Activated CD8-positive, alpha-beta T cell treated with anti-CD3 and anti-CD28 coated beads for 36 hours (primary cell): ENCODE measurements around the gene TMEM187. TPM values are rescaled to one million over a fixed set of nuclear protein-coding genes. Genes with fewer than 3 reads are reported as not detected.

Experiments used
- ATAC-seq: fragments of 200-7000 bp; cut with Tn5 transposase; one replicate; pipeline ENCODE4 v1.10.0; 2021; ENCODE audit warnings: mild to moderate bottlenecking, moderate library complexity
- CTCF ChIA-PET: fragments of 350-600 bp; sonication (Branson Sonifier 250); formaldehyde crosslinking; loops from one replicate; lab custom pipeline; 2021; ENCODE audit warnings: antibody characterized with exemption; lab: Charles Lee
- POLR2A ChIA-PET: fragments of 350-600 bp; sonication (Branson Sonifier 250); formaldehyde crosslinking; loops from one replicate; lab custom pipeline; 2021; ENCODE audit warnings: antibody characterized with exemption; lab: Charles Lee
- DNase-seq: peaks from one replicate; pipeline ENCODE4 v3.0.0-alpha.2; 2020
- H3K27ac Mint-ChIP-seq: one replicate; pipeline ENCODE4 v1.8.0; 2021; ENCODE audit warnings: mild to moderate bottlenecking, mixed read lengths
- H3K27me3 Mint-ChIP-seq: one replicate; pipeline ENCODE4 v1.8.0; 2021; ENCODE audit warnings: mixed read lengths
- H3K36me3 Mint-ChIP-seq: one replicate; pipeline ENCODE4 v1.8.0; 2021; ENCODE audit warnings: low read depth, mixed read lengths
- H3K4me1 Mint-ChIP-seq: one replicate; pipeline ENCODE4 v1.8.0; 2021; ENCODE audit warnings: low read depth, mixed read lengths
- H3K4me3 Mint-ChIP-seq: one replicate; pipeline ENCODE4 v1.8.0; 2021; ENCODE audit warnings: mild to moderate bottlenecking, moderate library complexity, mixed read lengths
- H3K9me3 Mint-ChIP-seq: one replicate; pipeline ENCODE4 v1.8.0; 2021; ENCODE audit warnings: mixed read lengths
- CTCF ChIP-seq: fragments of 200-600 bp; IDR thresholded peaks from one replicate; pipeline ENCODE4 v1.8.0; 2022; ENCODE audit warnings: antibody characterized with exemption, mild to moderate bottlenecking
- intact Hi-C: fragments of 100-400 bp; cut with micrococcal nuclease; formaldehyde crosslinking; loops from one replicate; pipeline ENCODE4 v1.10.0; 2022
- total RNA-seq, 2 experiments: library from RNA; stranded (reverse); gene quantifications; one replicate each; pipeline ENCODE4 v1.2.3, GENCODE V29; 2021

The TMEM187 gene
- total RNA-seq, 2 experiments from 2014 or later, result 4.4 to 4.5 TPM

- no peaks in the 10 kb centered on the region for H3K9me3 Mint-ChIP-seq
- peaks cover 17% of the 10 kb centered on the region for H3K4me1 Mint-ChIP-seq
- no peak for TF ChIP-seq CTCF
- ATAC-seq (no peak), DNase-seq (no peak)
- peak overlapping the region; percentile 61 for H3K27ac Mint-ChIP-seq
- ChIA-PET POLR2A (interaction anchor here (1.0 to 1.8 kb wide), 2 partner anchors 19 to 43 kb away, joined by 3 to 4 read pairs; partner anchors contain the start of gene TMEM187), CTCF (interaction anchor here (0.9 to 1.1 kb wide), 2 partner anchors 14 to 36 kb away, joined by 3 read pairs; no protein-coding TSS in a partner anchor)
- no peak overlapping the region for H3K4me3 Mint-ChIP-seq
- no peaks in the 10 kb centered on the region for H3K27me3 Mint-ChIP-seq
- intact Hi-C loops, result no loop called here
- H3K36me3 Mint-ChIP-seq, result peaks cover 41% of the 10 kb centered on the region
These were observed 43.2 kb downstream of the TMEM187 start for GRCh38 chrX:154015581-154016264.

- ChIA-PET POLR2A (interaction anchor here (1.0 to 1.2 kb wide), 2 partner anchors 31 to 44 kb away, joined by 3 to 4 read pairs; partner anchors contain the start of gene TMEM187), CTCF (interaction anchor here (0.9 kb wide), 1 partner anchor 15 kb away, joined by 3 read pairs; no protein-coding TSS in a partner anchor)
- no peak overlapping the region for H3K27ac Mint-ChIP-seq
- no peak for TF ChIP-seq CTCF
- DNase-seq (no peak), ATAC-seq (no peak)
- H3K4me3 Mint-ChIP-seq, result no peak overlapping the region
- peaks cover 22% of the 10 kb centered on the region for H3K4me1 Mint-ChIP-seq
- no peaks in the 10 kb centered on the region for H3K27me3 Mint-ChIP-seq
- H3K36me3 Mint-ChIP-seq, result peaks cover 38% of the 10 kb centered on the region
- no peaks in the 10 kb centered on the region for H3K9me3 Mint-ChIP-seq
- intact Hi-C loops, result no loop called here
These were observed 44.0 kb downstream of the TMEM187 start for GRCh38 chrX:154016366-154017076.

GRCh38 chrX:154017766-154018517 lies 45.4 kb downstream of the TMEM187 start:
- Mint-ChIP-seq H3K9me3 (no peaks in the 10 kb centered on the region), H3K36me3 (peaks cover 32% of the 10 kb centered on the region), H3K4me3 (peak overlapping the region; percentile 86), H3K27me3 (no peaks in the 10 kb centered on the region), H3K27ac (peak overlapping the region; percentile 91), H3K4me1 (peaks cover 22% of the 10 kb centered on the region)
- no peak for DNase-seq
- POLR2A ChIA-PET, result interaction anchor here (1.0 to 1.2 kb wide), 2 partner anchors 33 to 92 kb away, joined by 3 to 4 read pairs; no protein-coding TSS in a partner anchor
- ATAC-seq, result no peak
- intact Hi-C loops, result no loop called here
- TF ChIP-seq CTCF, result no peak
- CTCF ChIA-PET, result no interaction called here

- TF ChIP-seq CTCF, result no peak
- intact Hi-C loops, result no loop called here
- peak overlapping the region; percentile 91 for H3K27ac Mint-ChIP-seq
- peak overlapping the region; percentile 86 for H3K4me3 Mint-ChIP-seq
- no peak for DNase-seq
- ATAC-seq, result no peak
- ChIA-PET CTCF (no interaction called here), POLR2A (interaction anchor here (0.6 to 1.0 kb wide), 2 partner anchors 8 to 10 kb away, joined by 3 to 7 read pairs; no protein-coding TSS in a partner anchor)
- H3K4me1 Mint-ChIP-seq, result peaks cover 22% of the 10 kb centered on the region
- no peaks in the 10 kb centered on the region for H3K9me3 Mint-ChIP-seq
- H3K36me3 Mint-ChIP-seq, result peaks cover 31% of the 10 kb centered on the region
- no peaks in the 10 kb centered on the region for H3K27me3 Mint-ChIP-seq
These were observed 46.0 kb downstream of the TMEM187 start for GRCh38 chrX:154018518-154019060.
